ENCODE data around the gene TESK2. TPM values are rescaled to one million over a fixed set of nuclear protein-coding genes. Genes with fewer than 3 reads are reported as not detected.

The TESK2 gene
- total and polyA plus RNA-seq, 2 experiments from 2014 or later, result 1.1 to 1.5 TPM

DNA sequence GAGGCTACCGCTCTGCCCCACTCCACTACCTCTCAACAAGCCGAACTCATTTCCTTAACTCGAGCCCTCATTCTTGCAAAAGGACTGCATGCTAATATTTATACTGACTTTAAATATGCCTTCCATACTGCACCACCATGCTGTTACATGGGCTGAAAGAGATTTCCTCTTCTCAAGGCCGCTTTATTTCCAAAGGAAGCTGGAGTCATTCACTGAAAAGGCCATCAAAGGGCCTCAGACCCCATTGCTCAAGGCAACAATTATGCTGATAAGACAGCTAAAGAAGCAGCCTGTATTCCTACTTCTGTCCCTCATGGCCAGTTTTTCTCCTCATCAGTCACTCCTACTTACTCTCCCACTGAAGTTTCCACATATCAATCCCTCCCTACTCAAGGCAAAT, 171.2 kb downstream of the TESK2 start:
- no peaks in the 10 kb centered on the region for H3K4me1 ChIP-seq (ENCODE audit: insufficient read depth)
- 66 to 73% methylated on average over 4 of the region's 4 CpGs for WGBS, 2 experiments (ENCODE audit: low coverage in 1 of 2, low lambda C conversion rate in 2 of 2, missing lambda C conversion rate in 2 of 2)
- H3K9me3 ChIP-seq (ENCODE audit: low read depth), result no peaks in the 10 kb centered on the region
- H4K20me1 ChIP-seq (ENCODE audit: insufficient read depth), result no peaks in the 10 kb centered on the region
- no peak overlapping the region for H2AFZ ChIP-seq
- no peaks in the 10 kb centered on the region for H3K27me3 ChIP-seq (replicated peaks; ENCODE audit: insufficient read depth)
- no peak for TF ChIP-seq EZH2phosphoT487 (IDR thresholded peaks at IDR 0.05; ENCODE audit: insufficient read depth, low read depth)
- no peak for TF ChIP-seq EZH2 (IDR thresholded peaks at IDR 0.05; ENCODE audit: insufficient read depth, poor library complexity, severe bottlenecking)
- no peaks in the 10 kb centered on the region for H3K79me2 ChIP-seq (ENCODE audit: insufficient read depth)
- H3K9ac ChIP-seq, result no peak overlapping the region
- H3K36me3 ChIP-seq (ENCODE audit: low read depth), result no peaks in the 10 kb centered on the region
- no peak overlapping the region for H3K4me3 ChIP-seq
- H3F3A ChIP-seq (ENCODE audit: insufficient read depth), result no peaks in the 10 kb centered on the region
- H3K27ac ChIP-seq, result no peak overlapping the region
- in situ Hi-C loops (cut with MboI), result loop anchor here (25.0 kb wide), 1 partner anchor 482 kb away; the partner anchor contains the start of gene PTCH2
- no peak for DNase-seq
- H3K4me2 ChIP-seq (ENCODE audit: unreplicated experiment), result no peak overlapping the region
- H3K9me2 ChIP-seq (ENCODE audit: insufficient read depth), result no peaks in the 10 kb centered on the region

DNA sequence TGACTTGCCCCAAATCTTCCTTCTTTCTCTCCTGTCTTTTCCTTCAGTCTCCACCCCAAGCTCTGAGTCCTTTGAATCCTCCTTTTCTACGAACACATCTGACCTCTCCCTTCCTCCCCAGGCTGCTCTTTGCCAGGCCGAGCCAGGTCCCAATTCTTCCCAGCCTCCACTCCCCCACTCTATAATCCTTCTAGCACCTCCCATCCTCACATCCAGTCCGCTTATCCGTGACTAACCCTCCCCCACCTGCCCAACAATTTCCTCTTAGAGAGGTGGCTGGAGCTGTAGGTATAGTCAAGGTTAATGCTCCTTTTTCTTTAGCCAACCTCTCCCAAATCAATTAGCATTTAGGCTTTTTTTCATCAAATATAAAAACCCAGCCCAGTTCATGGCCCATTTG, 173.8 kb downstream of the TESK2 start:
- Histone ChIP-seq H3K27ac (no peak overlapping the region), H3K36me3 (ENCODE audit: low read depth) (no peaks in the 10 kb centered on the region), H3K4me1 (ENCODE audit: insufficient read depth) (no peaks in the 10 kb centered on the region), H3K79me2 (ENCODE audit: insufficient read depth) (no peaks in the 10 kb centered on the region), H3K9ac (no peak overlapping the region), H3K27me3 (replicated peaks; ENCODE audit: insufficient read depth) (no peaks in the 10 kb centered on the region), H3F3A (ENCODE audit: insufficient read depth) (no peaks in the 10 kb centered on the region), H3K9me3 (ENCODE audit: low read depth) (no peaks in the 10 kb centered on the region), H4K20me1 (ENCODE audit: insufficient read depth) (no peaks in the 10 kb centered on the region), H3K4me2 (ENCODE audit: unreplicated experiment) (no peak overlapping the region), H2AFZ (no peak overlapping the region), H3K9me2 (ENCODE audit: insufficient read depth) (no peaks in the 10 kb centered on the region), H3K4me3 (no peak overlapping the region)
- DNase-seq, result no peak
- in situ Hi-C loops (cut with MboI), result loop anchor here (25.0 kb wide), 1 partner anchor 480 kb away; the partner anchor contains the start of gene PTCH2
- WGBS, 2 experiments (ENCODE audit: low coverage in 1 of 2, low lambda C conversion rate in 2 of 2, missing lambda C conversion rate in 2 of 2), result 44 to 45% methylated on average over 4 of the region's 4 CpGs
- TF ChIP-seq EZH2 (IDR thresholded peaks at IDR 0.05; ENCODE audit: insufficient read depth, poor library complexity, severe bottlenecking) (no peak), EZH2phosphoT487 (IDR thresholded peaks at IDR 0.05; ENCODE audit: insufficient read depth, low read depth) (no peak)

DNA sequence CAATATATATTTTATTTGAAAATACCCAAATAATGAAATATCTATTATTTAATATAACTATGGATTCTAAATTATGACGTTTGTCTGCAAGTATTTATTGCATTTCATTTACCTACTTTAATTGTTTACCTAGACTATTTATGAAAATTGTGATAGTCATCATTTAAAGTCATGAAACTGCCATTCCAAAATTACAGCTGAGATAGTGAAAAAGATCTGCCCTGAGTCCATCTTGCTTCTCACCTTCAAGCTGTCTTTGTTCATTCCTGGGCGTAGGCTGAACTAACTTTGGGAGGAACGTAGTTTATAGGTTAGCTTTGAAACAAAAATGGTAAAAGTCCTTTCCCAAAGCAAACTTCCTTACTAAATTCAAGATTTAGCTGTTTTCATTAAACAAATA, 176.7 kb downstream of the TESK2 start:
- Histone ChIP-seq H3K4me1 (ENCODE audit: insufficient read depth) (no peaks in the 10 kb centered on the region), H3K4me2 (ENCODE audit: unreplicated experiment) (no peak overlapping the region), H3K9me3 (ENCODE audit: low read depth) (no peaks in the 10 kb centered on the region), H3F3A (ENCODE audit: insufficient read depth) (no peaks in the 10 kb centered on the region), H2AFZ (no peak overlapping the region), H3K27ac (no peak overlapping the region), H3K79me2 (ENCODE audit: insufficient read depth) (no peaks in the 10 kb centered on the region), H3K4me3 (no peak overlapping the region), H3K9ac (no peak overlapping the region), H3K27me3 (replicated peaks; ENCODE audit: insufficient read depth) (no peaks in the 10 kb centered on the region), H3K9me2 (ENCODE audit: insufficient read depth) (no peaks in the 10 kb centered on the region), H3K36me3 (ENCODE audit: low read depth) (no peaks in the 10 kb centered on the region), H4K20me1 (ENCODE audit: insufficient read depth) (no peaks in the 10 kb centered on the region)
- TF ChIP-seq EZH2phosphoT487 (IDR thresholded peaks at IDR 0.05; ENCODE audit: insufficient read depth, low read depth) (no peak), EZH2 (IDR thresholded peaks at IDR 0.05; ENCODE audit: insufficient read depth, poor library complexity, severe bottlenecking) (no peak)
- 69 to 79% methylated on average over 3 of the region's 3 CpGs for WGBS, 2 experiments (ENCODE audit: low coverage in 1 of 2, low lambda C conversion rate in 2 of 2, missing lambda C conversion rate in 2 of 2)
- no peak for DNase-seq
- in situ Hi-C loops (cut with MboI), result loop anchor here (25.0 kb wide), 1 partner anchor 477 kb away; the partner anchor contains the start of gene PTCH2

DNA sequence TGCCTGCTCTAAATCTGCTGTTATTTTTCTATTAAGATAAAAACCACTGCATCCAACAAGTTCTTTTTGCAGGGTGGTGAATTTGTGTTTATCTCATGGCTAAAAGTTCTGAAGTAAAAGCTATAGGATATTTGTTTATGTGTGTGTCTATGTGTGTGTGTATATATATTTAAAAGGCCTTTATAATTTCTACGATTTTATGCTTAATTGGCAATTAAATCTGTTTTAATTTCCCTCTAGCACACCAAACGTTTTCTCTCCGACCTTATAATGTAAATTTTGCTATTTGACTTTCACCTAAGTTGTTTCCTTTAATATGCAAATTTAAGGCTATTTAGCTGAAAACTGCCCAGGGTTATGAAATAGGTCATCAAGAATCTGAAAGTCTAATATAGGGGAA, 184.1 kb downstream of the TESK2 start:
- DNase-seq, result no peak
- WGBS, 2 experiments (ENCODE audit: low coverage in 1 of 2, low lambda C conversion rate in 2 of 2, missing lambda C conversion rate in 2 of 2), result 65 to 70% methylated on average over 3 of the region's 3 CpGs
- Histone ChIP-seq H3K9me2 (ENCODE audit: insufficient read depth) (no peaks in the 10 kb centered on the region), H2AFZ (peak overlapping the region; percentile 83), H3K27me3 (replicated peaks; ENCODE audit: insufficient read depth) (no peaks in the 10 kb centered on the region), H3K4me3 (no peak overlapping the region), H3K9ac (peak overlapping the region; percentile 34), H3K9me3 (ENCODE audit: low read depth) (no peaks in the 10 kb centered on the region), H3F3A (ENCODE audit: insufficient read depth) (peaks cover 26% of the 10 kb centered on the region), H3K79me2 (ENCODE audit: insufficient read depth) (no peaks in the 10 kb centered on the region), H4K20me1 (ENCODE audit: insufficient read depth) (no peaks in the 10 kb centered on the region), H3K27ac (peak overlapping the region; percentile 51), H3K36me3 (ENCODE audit: low read depth) (no peaks in the 10 kb centered on the region), H3K4me2 (ENCODE audit: unreplicated experiment) (peak overlapping the region; percentile 15), H3K4me1 (ENCODE audit: insufficient read depth) (peaks cover 21% of the 10 kb centered on the region)
- in situ Hi-C loops (cut with MboI), result loop anchor here (25.0 kb wide), 1 partner anchor 470 kb away; the partner anchor contains the start of gene PTCH2
- TF ChIP-seq EZH2phosphoT487 (IDR thresholded peaks at IDR 0.05; ENCODE audit: insufficient read depth, low read depth), result no peak
- TF ChIP-seq EZH2 (IDR thresholded peaks at IDR 0.05; ENCODE audit: insufficient read depth, poor library complexity, severe bottlenecking), result no peak

All from GM23248 (cell line).